GM18498 (cell line): Measurements from ENCODE around the gene GPR26.

Experiments used
- ATAC-seq: cut with Tn5 transposase; IDR thresholded peaks from one replicate; pipeline ENCODE4 v1.9.1; 2021; ENCODE audit warnings: mild to moderate bottlenecking, moderate library complexity; ENCODE audit not compliant: unreplicated experiment

GPR26 gene

GRCh38 chr10:123666318-123667236, at the start of gene GPR26:
GPR26 (plus strand) TSS chr10:123666355; CDS start chr10:123666408, 53 bp downstream.
- ATAC-seq: no peak

- no peak for ATAC-seq
Measured at GRCh38 chr10:123618224-123618623, 47.9 kb upstream of the GPR26 start.

GRCh38 chr10:123619067-123619855, 46.9 kb upstream of the GPR26 start:
- no peak for ATAC-seq

- ATAC-seq: no peak
Measured at GRCh38 chr10:123620621-123621020, 45.5 kb upstream of the GPR26 start.

GRCh38 chr10:123621492-123621891, 44.7 kb upstream of the GPR26 start:
- no peak for ATAC-seq

GRCh38 chr10:123621916-123622315, 44.2 kb upstream of the GPR26 start:
- no peak for ATAC-seq

GRCh38 chr10:123622381-123622780, 43.8 kb upstream of the GPR26 start:
- no peak for ATAC-seq

- no peak for ATAC-seq
Measured at GRCh38 chr10:123624086-123624485, 42.1 kb upstream of the GPR26 start.

- ATAC-seq: no peak
Measured at GRCh38 chr10:123633106-123633505, 33.0 kb upstream of the GPR26 start.

- ATAC-seq: no peak
Measured at GRCh38 chr10:123633636-123634035, 32.5 kb upstream of the GPR26 start.

- ATAC-seq: no peak
Measured at GRCh38 chr10:123634221-123634620, 31.9 kb upstream of the GPR26 start.

- ATAC-seq: no peak
Measured at GRCh38 chr10:123635131-123635530, 31.0 kb upstream of the GPR26 start.

- ATAC-seq: no peak
Measured at GRCh38 chr10:123635745-123636144, 30.4 kb upstream of the GPR26 start.

GRCh38 chr10:123636598-123637325, 29.4 kb upstream of the GPR26 start:
- ATAC-seq: no peak

- ATAC-seq: no peak
Measured at GRCh38 chr10:123637326-123637880, 28.8 kb upstream of the GPR26 start.

GRCh38 chr10:123639131-123639530, 27.0 kb upstream of the GPR26 start:
- no peak for ATAC-seq

- no peak for ATAC-seq
Measured at GRCh38 chr10:123640016-123640535, 26.1 kb upstream of the GPR26 start.

- no peak for ATAC-seq
Measured at GRCh38 chr10:123642293-123642692, 23.9 kb upstream of the GPR26 start.

- ATAC-seq: no peak
Measured at GRCh38 chr10:123642697-123643096, 23.5 kb upstream of the GPR26 start.

- ATAC-seq: no peak
Measured at GRCh38 chr10:123643315-123643714, 22.8 kb upstream of the GPR26 start.

GRCh38 chr10:123645016-123645415, 21.1 kb upstream of the GPR26 start:
- ATAC-seq: no peak
